Stimulated activated CD8-positive, alpha-beta memory T cell treated with anti-CD3 and anti-CD28 coated beads, Interleukin-12 subunit alpha, Interleukin-12 subunit beta, amount 100 ng/mL, for 24 hours (primary cell): ENCODE measurements around the gene VSIG10.
"Not testable (repeated sequence)": the region's sequence is repeated elsewhere in the genome, so short reads cannot be mapped to it uniquely, and the experiment has no call there.

Source experiments
- DNase-seq: peaks from one replicate; pipeline ENCODE4 v3.0.0-alpha.2; 2020; ENCODE audit errors: extremely low read depth

Gene VSIG10

GRCh38 chr12:118103601-118104382 lies at the start of gene VSIG10:
Gene VSIG10, minus strand, starts transcription at chr12:118104011. Its CDS starts 340 bp downstream, at chr12:118103671.
- DNase-seq = no peak

- no peak for DNase-seq
These were observed 47.9 kb upstream of the VSIG10 start for GRCh38 chr12:118151755-118152154.

GRCh38 chr12:118150625-118151024 lies 46.8 kb upstream of the VSIG10 start:
- no peak for DNase-seq

GRCh38 chr12:118148287-118148686 lies 44.5 kb upstream of the VSIG10 start:
- DNase-seq = no peak

GRCh38 chr12:118145798-118146156 lies 42.0 kb upstream of the VSIG10 start:
- DNase-seq = no peak

- no peak for DNase-seq
These were observed 41.4 kb upstream of the VSIG10 start for GRCh38 chr12:118145113-118145797.

GRCh38 chr12:118144499-118144898 lies 40.7 kb upstream of the VSIG10 start:
- no peak for DNase-seq

GRCh38 chr12:118140825-118141224 lies 37.0 kb upstream of the VSIG10 start:
- no peak for DNase-seq

- no peak for DNase-seq
These were observed 33.4 kb upstream of the VSIG10 start for GRCh38 chr12:118137148-118137678.

GRCh38 chr12:118136559-118137003 lies 32.8 kb upstream of the VSIG10 start:
- DNase-seq = no peak

GRCh38 chr12:118135788-118136558 lies 32.2 kb upstream of the VSIG10 start, which contains the start of gene PEBP1:
Gene PEBP1, plus strand, starts transcription at chr12:118136124. Its CDS starts 86 bp downstream, at chr12:118136210.
- DNase-seq = peak; percentile 82

- not testable (repeated sequence) for DNase-seq
These were observed 25.6 kb upstream of the VSIG10 start for GRCh38 chr12:118129436-118129835.

GRCh38 chr12:118127867-118128266 lies 24.1 kb upstream of the VSIG10 start:
- DNase-seq = no peak

- no peak for DNase-seq
These were observed 22.4 kb upstream of the VSIG10 start for GRCh38 chr12:118126119-118126757.

- DNase-seq = no peak
These were observed 21.9 kb upstream of the VSIG10 start for GRCh38 chr12:118125743-118126118.

- no peak for DNase-seq
These were observed 20.6 kb upstream of the VSIG10 start for GRCh38 chr12:118124333-118124874.

GRCh38 chr12:118122264-118122663 lies 18.5 kb upstream of the VSIG10 start:
- DNase-seq = no peak

GRCh38 chr12:118120579-118121363 lies 17.0 kb upstream of the VSIG10 start:
- no peak for DNase-seq

GRCh38 chr12:118119449-118119879 lies 15.7 kb upstream of the VSIG10 start:
- no peak for DNase-seq

GRCh38 chr12:118109088-118109487 lies 5.3 kb upstream of the VSIG10 start:
- DNase-seq = no peak
